K562 (cell line): ENCODE measurements around the gene MERTK. TPM values are rescaled to one million over a fixed set of nuclear protein-coding genes. Genes with fewer than 3 reads are reported as not detected.

Experiments
- AFF4 ChIP-seq: sonication (generic); formaldehyde crosslinking; IDR thresholded peaks from 2 replicates; pipeline ENCODE4 v1.8.0; 2023; ENCODE audit warnings: mild to moderate bottlenecking, missing genetic modification reagents
- BCLAF1 ChIP-seq, 2 experiments: fragments of 450-650 bp in 1 of 2; IDR thresholded peaks; 2 replicates each; pipeline ENCODE4 v1.6.1; 2011 to 2017; ENCODE audit warnings: low read depth in 2 of 2, antibody characterized with exemption in 1 of 2, borderline replicate concordance in 1 of 2, low read length in 1 of 2, mild to moderate bottlenecking in 1 of 2, mixed read lengths in 1 of 2; ENCODE audit not compliant: control insufficient read depth in 1 of 2
- DACH1 ChIP-seq: fragments of 450-650 bp; IDR thresholded peaks from 2 replicates; pipeline ENCODE4 v1.6.1; 2018; ENCODE audit not compliant: partially characterized antibody
- DDX20 ChIP-seq: fragments of 450-650 bp; IDR thresholded peaks from 2 replicates; pipeline ENCODE4 v1.6.1; 2016; ENCODE audit warnings: missing genetic modification characterization, low read depth, mild to moderate bottlenecking, missing compliant biosample characterization, moderate library complexity
- DEAF1 ChIP-seq: fragments of 450-650 bp; formaldehyde crosslinking; IDR thresholded peaks from 2 replicates; pipeline ENCODE4 v1.4.0; 2020; ENCODE audit warnings: mild to moderate bottlenecking, moderate library complexity
- IRF1 ChIP-seq: sonication (generic); formaldehyde crosslinking; IDR thresholded peaks from 2 replicates; pipeline ENCODE4 v1.8.0; 2022; ENCODE audit warnings: missing genetic modification reagents, mild to moderate bottlenecking, borderline replicate concordance
- KDM1A ChIP-seq, 2 experiments: fragments of 450-650 bp; IDR thresholded peaks; 2 replicates each; pipeline ENCODE4 v1.6.1; 2016; ENCODE audit warnings: mild to moderate bottlenecking in 2 of 2
- MAFF ChIP-seq: IDR thresholded peaks from 2 replicates; pipeline ENCODE4 v1.6.1; 2012; ENCODE audit warnings: low read length, improper control_type of control experiment
- MED1 ChIP-seq: sonication (generic); formaldehyde crosslinking; IDR thresholded peaks from 2 replicates; pipeline ENCODE4 v1.8.1; 2023; ENCODE audit warnings: missing genetic modification reagents, borderline replicate concordance
- U2AF1 ChIP-seq: fragments of 200-400 bp; formaldehyde crosslinking; optimal IDR thresholded peaks from 2 replicates; pipeline ENCODE3; 2017; ENCODE audit warnings: mild to moderate bottlenecking, low read depth, low read length, moderate library complexity
- ZKSCAN3 ChIP-seq: fragments of 250-450 bp; sonication (Bioruptor Pico); IDR thresholded peaks from 2 replicates; pipeline ENCODE4 v1.4.0; 2020
- ZNF431 ChIP-seq: sonication (generic); formaldehyde crosslinking; IDR thresholded peaks from 2 replicates; pipeline ENCODE4 v1.8.0; 2022; ENCODE audit warnings: mild to moderate bottlenecking, missing genetic modification reagents
- polyA plus RNA-seq, 8 experiments: library from polyadenylated mRNA; depleted of rRNA in 4 of 8; stranded (reverse) in 5 of 8; unstranded in 3 of 8; fragments of >200 nt; fragmentation: Nextera tagmentation in 2 of 8; fragmentation: Illumina TruSeq in 1 of 8; extraction: Ambion mirVana in 2 of 8; extraction: Trizol in 1 of 8; gene quantifications; 2 replicates each; pipeline versions ENCODE4 v1.2.1 to v1.2.3, GENCODE V29; 2011 to 2014; ENCODE audit warnings: inconsistent platforms in 1 of 8, missing spikeins in 1 of 8
- total RNA-seq, 7 experiments: library from RNA; depleted of rRNA in 6 of 7; stranded (reverse); fragments of >200 nt in 6 of 7; fragmentation: Illumina TruSeq in 2 of 7; extraction: Trizol in 2 of 7; gene quantifications; 2 replicates each; pipeline versions ENCODE4 v1.2.1 to v1.2.3, GENCODE V29; 2011 to 2021; ENCODE audit warnings: low replicate concordance in 1 of 7
- TF ChIP-seq, protein P1 (sequence below): sonication (generic); formaldehyde crosslinking; IDR thresholded peaks from 2 replicates; pipeline ENCODE4 v1.8.1; 2022; ENCODE audit warnings: missing genetic modification reagents
- TF ChIP-seq, protein P2 (sequence below): fragments of 450-650 bp; formaldehyde crosslinking; IDR thresholded peaks from 2 replicates; pipeline ENCODE4 v1.4.0; 2022; ENCODE audit warnings: mild to moderate bottlenecking, moderate library complexity

The MERTK gene
- total and polyA plus RNA-seq, 9 of the 15 experiments (the other 6 are each of a cell fraction or from before 2014, with no cell fraction given): 0.23 to 1.6 (median 0.74) TPM

DNA sequence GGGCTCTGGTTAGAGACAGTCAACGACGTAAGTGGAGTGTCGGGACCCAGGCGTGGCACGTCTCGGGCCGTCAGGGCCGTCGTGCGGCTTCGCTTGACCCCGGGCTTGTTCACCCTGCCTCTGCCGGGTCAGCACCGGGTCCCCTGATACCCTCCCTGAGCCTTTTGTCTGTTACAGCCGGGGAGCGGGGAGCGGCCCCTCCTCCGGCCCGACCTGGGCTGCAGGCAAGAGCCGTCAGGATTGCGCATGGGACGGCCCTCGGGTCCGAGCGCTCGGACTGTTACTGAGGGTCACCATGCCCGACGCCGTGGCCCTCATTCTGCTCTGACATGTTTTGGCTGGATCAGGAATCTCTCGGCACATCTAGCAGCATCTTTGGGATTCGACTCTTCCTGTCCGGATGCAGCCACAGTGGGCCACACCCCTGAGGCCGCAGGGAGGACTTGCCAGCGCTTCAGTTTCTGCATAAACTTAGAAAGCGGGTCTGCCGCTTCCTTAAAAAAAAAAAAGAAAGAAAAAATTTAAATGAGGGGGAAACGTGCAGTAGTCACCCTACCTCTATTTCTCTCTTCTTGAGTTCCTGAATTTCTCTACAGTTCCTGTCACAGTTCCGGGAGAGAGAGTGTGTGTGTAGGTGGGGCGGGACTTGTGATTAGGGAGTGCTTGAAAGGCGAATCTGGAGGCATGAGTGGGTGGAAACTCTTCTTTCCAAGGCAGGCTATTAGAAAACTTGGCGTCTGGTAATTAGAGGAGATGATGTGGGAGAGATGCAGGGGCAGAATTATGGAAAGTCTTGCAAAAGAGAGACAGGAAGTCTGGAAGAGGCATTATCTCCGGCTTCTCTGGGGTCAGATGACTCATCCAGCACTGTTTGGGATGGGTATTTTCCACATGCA, 157.6 kb downstream of the MERTK start (continued):
- TF ChIP-seq DDX20: no peak
- TF ChIP-seq, protein P1, sequence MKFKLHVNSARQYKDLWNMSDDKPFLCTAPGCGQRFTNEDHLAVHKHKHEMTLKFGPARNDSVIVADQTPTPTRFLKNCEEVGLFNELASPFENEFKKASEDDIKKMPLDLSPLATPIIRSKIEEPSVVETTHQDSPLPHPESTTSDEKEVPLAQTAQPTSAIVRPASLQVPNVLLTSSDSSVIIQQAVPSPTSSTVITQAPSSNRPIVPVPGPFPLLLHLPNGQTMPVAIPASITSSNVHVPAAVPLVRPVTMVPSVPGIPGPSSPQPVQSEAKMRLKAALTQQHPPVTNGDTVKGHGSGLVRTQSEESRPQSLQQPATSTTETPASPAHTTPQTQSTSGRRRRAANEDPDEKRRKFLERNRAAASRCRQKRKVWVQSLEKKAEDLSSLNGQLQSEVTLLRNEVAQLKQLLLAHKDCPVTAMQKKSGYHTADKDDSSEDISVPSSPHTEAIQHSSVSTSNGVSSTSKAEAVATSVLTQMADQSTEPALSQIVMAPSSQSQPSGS: no peak
- no peak for TF ChIP-seq MED1
- no peak for TF ChIP-seq DEAF1
- peak in 1 of 2 experiments; percentile 36; a peak in 1 of 4 replicates for TF ChIP-seq KDM1A (IDR thresholded peaks at IDR 0.05)
- no peak for TF ChIP-seq IRF1
- TF ChIP-seq BCLAF1 (IDR thresholded peaks at IDR 0.05; ENCODE audit: borderline replicate concordance in 1 of 2, control insufficient read depth in 1 of 2, low read depth in 2 of 2, low read length in 1 of 2): no peak
- no peak for TF ChIP-seq U2AF1
- TF ChIP-seq DACH1: peak; percentile 64
- no peak for TF ChIP-seq MAFF
- no peak; the same call in 1 of the 2 replicates for TF ChIP-seq ZNF431 (CRISPR knock-in tag)
- TF ChIP-seq, protein P2, sequence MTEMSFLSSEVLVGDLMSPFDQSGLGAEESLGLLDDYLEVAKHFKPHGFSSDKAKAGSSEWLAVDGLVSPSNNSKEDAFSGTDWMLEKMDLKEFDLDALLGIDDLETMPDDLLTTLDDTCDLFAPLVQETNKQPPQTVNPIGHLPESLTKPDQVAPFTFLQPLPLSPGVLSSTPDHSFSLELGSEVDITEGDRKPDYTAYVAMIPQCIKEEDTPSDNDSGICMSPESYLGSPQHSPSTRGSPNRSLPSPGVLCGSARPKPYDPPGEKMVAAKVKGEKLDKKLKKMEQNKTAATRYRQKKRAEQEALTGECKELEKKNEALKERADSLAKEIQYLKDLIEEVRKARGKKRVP (CRISPR knock-in tag): no peak
- no peak for TF ChIP-seq ZKSCAN3
- TF ChIP-seq AFF4 (CRISPR knock-in tag): 0 out of 2 replicates have a peak, but pooled peaks have one; percentile 21
